HEK293 (cell line): Measurements from ENCODE around the gene ZNF613.
"Not testable (repeated sequence)": the region's sequence is repeated elsewhere in the genome, so short reads cannot be mapped to it uniquely, and the experiment has no call there.

Experiments
- CTCF ChIA-PET: fragments of 350-600 bp; formaldehyde crosslinking; extraction: SDS; loops from one replicate; lab custom pipeline; 2021; ENCODE audit warnings: antibody characterized with exemption; lab: Yijun Ruan, JAX
- POLR2A ChIA-PET: fragments of 300-600 bp; formaldehyde crosslinking; extraction: SDS; loops from one replicate; lab custom pipeline; 2020; ENCODE audit warnings: antibody characterized with exemption, inconsistent platforms; lab: Yijun Ruan, JAX
- H3K27ac ChIP-seq: fragments of 200-500 bp; sonication (Bioruptor generic); 2 replicates; pipeline ENCODE4 v1.5.1; 2014; ENCODE audit warnings: low read depth, low read length, control low read depth, inconsistent platforms; ENCODE audit errors: extremely low read depth
- H3K36me3 ChIP-seq, 2 experiments: fragments of 200-500 bp in 1 of 2; sonication (Bioruptor generic) in 1 of 2; 1 replicate in 1 of 2; 2 replicates in 1 of 2; pipeline ENCODE4 v1.5.1; 2014 to 2017; ENCODE audit warnings: inconsistent platforms in 2 of 2, low read length in 2 of 2; ENCODE audit not compliant: control insufficient read depth in 2 of 2, insufficient read depth in 1 of 2
- H3K4me1 ChIP-seq: fragments of 200-500 bp; sonication (Bioruptor generic); 2 replicates; pipeline ENCODE4 v1.5.1; 2014; ENCODE audit warnings: mild to moderate bottlenecking, low read length, inconsistent platforms; ENCODE audit not compliant: control insufficient read depth, insufficient read depth
- H3K4me3 ChIP-seq: 2 replicates; pipeline ENCODE4 v1.5.1; 2011; ENCODE audit warnings: low read depth, mild to moderate bottlenecking, control low read depth, low read length, moderate library complexity
- H3K9me3 ChIP-seq: fragments of 200-500 bp; sonication (Bioruptor generic); 2 replicates; pipeline ENCODE4 v1.5.1; 2014; ENCODE audit warnings: low read depth, low read length, inconsistent platforms; ENCODE audit not compliant: control insufficient read depth, insufficient read depth
- PBX3 ChIP-seq: sonication (generic); formaldehyde crosslinking; IDR thresholded peaks from 2 replicates; pipeline ENCODE4 v1.8.1; 2022; ENCODE audit warnings: mild to moderate bottlenecking, moderate library complexity, missing genetic modification reagents
- REST ChIP-seq: fragments of 450-650 bp; formaldehyde crosslinking; IDR thresholded peaks from 2 replicates; pipeline ENCODE4 v1.5.1; 2016; ENCODE audit warnings: missing biosample characterization, missing genetic modification characterization
- SP3 ChIP-seq: fragments of 450-650 bp; formaldehyde crosslinking; IDR thresholded peaks from 2 replicates; pipeline ENCODE4 v1.5.1; 2016; ENCODE audit warnings: missing biosample characterization, missing genetic modification characterization
- ZNF155 ChIP-seq: fragments of 450-650 bp; formaldehyde crosslinking; IDR thresholded peaks from 2 replicates; pipeline ENCODE4 v1.5.1; 2016; ENCODE audit warnings: missing biosample characterization, missing genetic modification characterization
- ZNF18 ChIP-seq: fragments of 450-650 bp; formaldehyde crosslinking; IDR thresholded peaks from 2 replicates; pipeline ENCODE4 v1.5.1; 2016; ENCODE audit warnings: missing biosample characterization, missing genetic modification characterization
- ZNF280C ChIP-seq: fragments of 450-650 bp; formaldehyde crosslinking; IDR thresholded peaks from 2 replicates; pipeline ENCODE4 v1.5.1; 2016; ENCODE audit warnings: missing biosample characterization, missing genetic modification characterization
- ZNF280D ChIP-seq: fragments of 450-650 bp; formaldehyde crosslinking; IDR thresholded peaks from 2 replicates; pipeline ENCODE4 v1.5.1; 2016; ENCODE audit warnings: missing biosample characterization, missing genetic modification characterization
- ZNF514 ChIP-seq: fragments of 450-650 bp; formaldehyde crosslinking; IDR thresholded peaks from 2 replicates; pipeline ENCODE4 v1.5.1; 2016; ENCODE audit warnings: missing biosample characterization, missing genetic modification characterization
- ZNF560 ChIP-seq: fragments of 450-650 bp; formaldehyde crosslinking; IDR thresholded peaks from 2 replicates; pipeline ENCODE4 v1.5.1; 2017; ENCODE audit warnings: missing biosample characterization, missing genetic modification characterization, borderline replicate concordance
- ZNF585B ChIP-seq: fragments of 450-650 bp; formaldehyde crosslinking; IDR thresholded peaks from 2 replicates; pipeline ENCODE4 v1.5.1; 2016; ENCODE audit warnings: missing biosample characterization, missing genetic modification characterization
- ZNF654 ChIP-seq: fragments of 450-650 bp; formaldehyde crosslinking; IDR thresholded peaks from 2 replicates; pipeline ENCODE4 v1.5.1; 2016; ENCODE audit warnings: low read depth, missing biosample characterization, missing genetic modification characterization
- ZNF660 ChIP-seq: fragments of 450-650 bp; IDR thresholded peaks from 2 replicates; pipeline ENCODE4 v1.5.1; 2018; ENCODE audit warnings: missing biosample characterization, mild to moderate bottlenecking, missing genetic modification characterization
- ZNF692 ChIP-seq: fragments of 450-650 bp; formaldehyde crosslinking; IDR thresholded peaks from 2 replicates; pipeline ENCODE4 v1.5.1; 2016; ENCODE audit warnings: missing biosample characterization, missing genetic modification characterization
- ZNF701 ChIP-seq: fragments of 450-650 bp; formaldehyde crosslinking; IDR thresholded peaks from 2 replicates; pipeline ENCODE4 v1.5.1; 2016; ENCODE audit warnings: missing biosample characterization, missing genetic modification characterization
- ZNF792 ChIP-seq: fragments of 450-650 bp; formaldehyde crosslinking; IDR thresholded peaks from 2 replicates; pipeline ENCODE4 v1.5.1; 2016; ENCODE audit warnings: missing biosample characterization, missing genetic modification characterization
- ZXDB ChIP-seq: fragments of 450-650 bp; formaldehyde crosslinking; IDR thresholded peaks from 2 replicates; pipeline ENCODE4 v1.5.1; 2016; ENCODE audit warnings: missing biosample characterization, missing genetic modification characterization

Gene ZNF613

GRCh38 chr19:51959791-51960190 is 32.5 kb downstream of the ZNF613 start (continued):
- no peak for TF ChIP-seq REST (tag by site-specific recombination)
- no peak for TF ChIP-seq ZNF585B (tag by site-specific recombination)
- TF ChIP-seq ZNF280C (tag by site-specific recombination) = no peak
- no peak for TF ChIP-seq ZNF792 (tag by site-specific recombination)
- no peak for TF ChIP-seq ZNF155 (tag by site-specific recombination)
- no peak for TF ChIP-seq ZXDB
- no peak for TF ChIP-seq ZNF514

- H3K4me1 ChIP-seq, CTCF ChIA-PET, H3K27ac ChIP-seq, H3K9me3 ChIP-seq, POLR2A ChIA-PET, H3K4me3 ChIP-seq: not testable (repeated sequence)
- peaks cover 6 to 14% of the 10 kb centered on the region in 2 experiments; a peak in 2 of 3 replicates for H3K36me3 ChIP-seq
These were observed 33.5 kb downstream of the ZNF613 start for GRCh38 chr19:51960621-51961233.

- H3K36me3 ChIP-seq = peaks cover 32 to 53% of the 10 kb centered on the region in 2 experiments
- CTCF ChIA-PET = no interaction called here
- H3K9me3 ChIP-seq = no peaks in the 10 kb centered on the region; the same call in 1 of the 2 replicates
- TF ChIP-seq ZNF660 (tag by site-specific recombination) = no peak
- TF ChIP-seq SP3 (tag by site-specific recombination) = no peak
- H3K27ac ChIP-seq = no peak overlapping the region
- H3K4me3 ChIP-seq = no peak overlapping the region
- no peaks in the 10 kb centered on the region for H3K4me1 ChIP-seq
- POLR2A ChIA-PET = no interaction called here
These were observed 38.3 kb downstream of the ZNF613 start for GRCh38 chr19:51965583-51965982.

- Histone ChIP-seq H3K4me1 (no peaks in the 10 kb centered on the region), H3K9me3 (peaks cover 4% of the 10 kb centered on the region; the same call in 1 of the 2 replicates), H3K36me3 (peaks cover 55 to 81% of the 10 kb centered on the region in 2 experiments)
- TF ChIP-seq ZNF701 (tag by site-specific recombination) (no peak), ZNF692 (tag by site-specific recombination) (no peak), ZNF280D (tag by site-specific recombination) (no peak), ZNF654 (no peak), ZNF560 (tag by site-specific recombination) (no peak), PBX3 (CRISPR knock-in tag) (no peak), ZNF18 (tag by site-specific recombination) (no peak)
These were observed 43.4 kb downstream of the ZNF613 start for GRCh38 chr19:51970718-51971117.

More at GRCh38 chr19:51970718-51971117, 43.4 kb downstream of the ZNF613 start:
- Histone ChIP-seq H3K27ac (no peak overlapping the region), H3K4me3 (no peak overlapping the region)
- POLR2A ChIA-PET = no interaction called here
- CTCF ChIA-PET = no interaction called here
